PC-9 (cell line): Measurements from ENCODE around the gene SLC16A2. TPM values are rescaled to one million over a fixed set of nuclear protein-coding genes. Genes with fewer than 3 reads are reported as not detected.

Experiments used
- Bru-seq: library from RNA; stranded (reverse); fragments of 400-500 nt; gene quantifications from one replicate; lab custom pipeline; 2021; lab: Mats Ljungman, UMichigan
- BruChase-seq, 2 experiments: library from RNA; stranded (reverse); fragments of 400-500 nt; gene quantifications; one replicate each; lab custom pipeline; 2021; lab: Mats Ljungman, UMichigan
- BruUV-seq: library from RNA; stranded (reverse); fragments of 400-500 nt; replicated peaks from 2 replicates; lab custom pipeline; 2021; lab: Mats Ljungman, UMichigan
- CTCF ChIA-PET: fragments of 300-600 bp; sonication (Branson Sonifier 250); formaldehyde crosslinking; loops from one replicate; lab custom pipeline; 2022; ENCODE audit warnings: antibody characterized with exemption; lab: Charles Lee
- POLR2A ChIA-PET: fragments of 300-600 bp; sonication (Branson Sonifier 250); formaldehyde crosslinking; loops from one replicate; lab custom pipeline; 2022; ENCODE audit warnings: antibody characterized with exemption; ENCODE audit not compliant: unreplicated experiment; lab: Charles Lee
- DNase-seq, 2 experiments: peaks; one replicate each; pipeline versions ENCODE4 v3.0.0 to v3.0.0-alpha.2; 2015 to 2022; ENCODE audit warnings: mixed read lengths in 1 of 2
- H2AFZ ChIP-seq: fragments of 200-600 bp; sonication (generic); 2 replicates; pipeline ENCODE4 v1.8.1; 2017; ENCODE audit warnings: antibody characterized with exemption
- H3F3A ChIP-seq: fragments of 200-600 bp; sonication (generic); 2 replicates; pipeline ENCODE4 v1.8.1; 2017; ENCODE audit warnings: antibody characterized with exemption, mild to moderate bottlenecking, low read depth; ENCODE audit not compliant: insufficient read depth
- H3K27ac ChIP-seq: fragments of 200-600 bp; sonication (generic); 2 replicates; pipeline ENCODE4 v1.6.1; 2016; ENCODE audit warnings: mixed run types
- H3K27me3 ChIP-seq: fragments of 200-600 bp; sonication (generic); 2 replicates; pipeline ENCODE4 v1.6.1; 2016; ENCODE audit warnings: low read depth, mixed run types; ENCODE audit not compliant: insufficient read depth
- H3K36me3 ChIP-seq: fragments of 200-600 bp; sonication (generic); 2 replicates; pipeline ENCODE4 v1.6.1; 2016; ENCODE audit warnings: low read depth, mixed run types
- H3K4me1 ChIP-seq: fragments of 200-600 bp; sonication (generic); replicated peaks from 2 replicates; pipeline ENCODE4 v1.6.1; 2016; ENCODE audit warnings: mixed run types; ENCODE audit not compliant: insufficient read depth
- H3K4me2 ChIP-seq: fragments of 200-600 bp; sonication (generic); 2 replicates; pipeline ENCODE4 v1.6.1; 2017; ENCODE audit warnings: mixed run types
- H3K4me3 ChIP-seq: fragments of 200-600 bp; sonication (generic); 2 replicates; pipeline ENCODE4 v1.6.1; 2016; ENCODE audit warnings: mixed run types
- H3K79me2 ChIP-seq: fragments of 200-600 bp; sonication (generic); 2 replicates; pipeline ENCODE4 v1.6.1; 2017; ENCODE audit warnings: low read depth, mixed run types
- H3K9me2 ChIP-seq: fragments of 200-600 bp; sonication (generic); 2 replicates; pipeline ENCODE4 v1.8.1; 2017; ENCODE audit warnings: mild to moderate bottlenecking; ENCODE audit not compliant: insufficient read depth
- H3K9me3 ChIP-seq: fragments of 200-600 bp; sonication (generic); 2 replicates; pipeline ENCODE4 v1.8.1; 2016; ENCODE audit warnings: low read depth; ENCODE audit not compliant: insufficient read depth
- H4K20me1 ChIP-seq: fragments of 200-600 bp; sonication (generic); 2 replicates; pipeline ENCODE4 v1.8.1; 2017; ENCODE audit not compliant: insufficient read depth
- CTCF ChIP-seq: fragments of 200-600 bp; sonication (generic); conservative IDR thresholded peaks from 2 replicates; pipeline ENCODE4 v1.6.1; 2017; ENCODE audit warnings: mixed run types, antibody characterized with exemption, mild to moderate bottlenecking, moderate library complexity
- EZH2 ChIP-seq: fragments of 200-600 bp; sonication (generic); IDR thresholded peaks from 2 replicates; pipeline ENCODE4 v1.8.0; 2017; ENCODE audit warnings: antibody characterized with exemption, low read depth
- intact Hi-C: fragments of 100-400 bp; cut with micrococcal nuclease; formaldehyde crosslinking; loops from one replicate; pipeline ENCODE4 v1.10.0; 2022; ENCODE audit not compliant: unreplicated experiment
- long read RNA-seq: library from polyadenylated mRNA; stranded (forward); transcript quantifications from one replicate; pipeline ENCODE4 v2.0.0, GENCODE V29; 2022
- total RNA-seq: library from RNA; stranded (reverse); gene quantifications from 2 replicates; pipeline ENCODE4 v1.2.3, GENCODE V29; 2021

Gene SLC16A2
- not detected in 2 replicates for total RNA-seq
- Bru-seq, nascent RNA: percentile 2 among the genes with signal in this experiment
- percentile 1 among the genes with signal in this experiment for BruChase-seq, experiment 1, labeled RNA remaining after a 2-hour chase
- not detected for BruChase-seq, experiment 2, labeled RNA remaining after a 6-hour chase
- long read RNA-seq: 0 reads

DNA sequence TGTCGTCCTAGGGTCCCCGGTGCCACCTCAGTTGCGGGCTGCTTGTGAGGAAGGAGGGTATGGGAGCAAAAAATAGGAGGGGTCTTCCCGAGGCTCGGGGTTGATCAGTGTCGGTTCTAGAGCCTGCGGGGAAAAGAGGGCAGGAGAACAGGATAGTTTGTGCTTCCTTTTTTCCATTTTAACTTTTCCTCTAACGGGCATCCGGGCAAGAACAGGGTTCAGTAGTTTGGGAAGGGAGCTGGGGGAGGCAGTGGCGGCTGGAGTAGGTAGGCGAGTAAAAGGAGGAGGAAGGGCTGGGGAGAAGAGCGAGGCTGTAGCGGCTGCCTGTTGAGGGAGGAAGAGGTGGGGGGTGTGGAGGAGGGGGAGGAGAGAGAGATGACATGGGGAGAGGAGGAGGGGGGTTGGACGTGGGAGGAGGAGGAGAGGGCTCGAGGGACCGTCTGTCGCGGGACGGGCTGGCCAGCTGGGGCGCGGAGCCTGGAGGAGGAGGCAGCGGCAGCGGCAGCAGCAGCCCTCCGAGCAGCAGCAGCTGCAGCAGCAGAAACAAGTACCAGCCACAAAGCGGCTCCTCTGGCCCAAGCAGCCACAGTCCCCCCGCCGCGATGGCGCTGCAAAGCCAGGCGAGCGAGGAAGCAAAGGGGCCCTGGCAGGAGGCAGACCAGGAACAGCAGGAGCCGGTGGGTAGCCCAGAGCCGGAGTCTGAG lies at the start of gene SLC16A2:
Gene SLC16A2 (plus strand): TSS at position 458 of the 704 bp plus-strand sequence. CDS start 145 bp downstream, at position 603.
- no peaks in the 10 kb centered on the region for H3K9me2 ChIP-seq
- no peaks in the 10 kb centered on the region for H3K27me3 ChIP-seq
- no TSS peak for BruUV-seq
- no peaks in the 10 kb centered on the region for H4K20me1 ChIP-seq
- no peak within 1 kb of the TSS for H3K27ac ChIP-seq
- no peaks in the 10 kb centered on the region for H3F3A ChIP-seq
- 0 out of 2 replicates have a peak, but pooled peaks cover 5% of the 10 kb centered on the region for H3K4me1 ChIP-seq
- no peak for TF ChIP-seq EZH2
- no peak for TF ChIP-seq CTCF
- no peaks in the 10 kb centered on the region for H3K79me2 ChIP-seq
- H3K9me3 ChIP-seq: no peaks in the 10 kb centered on the region
- DNase-seq: peak in 1 of 2 experiments; percentile 1
- H2AFZ ChIP-seq: peak within 1 kb of the TSS; percentile 86
- no peaks in the 10 kb centered on the region for H3K36me3 ChIP-seq
- intact Hi-C loops: no loop called here
- ChIA-PET POLR2A (no interaction called here), CTCF (no interaction called here)
- peak within 1 kb of the TSS; percentile 92 for H3K4me2 ChIP-seq
- peak within 1 kb of the TSS; percentile 66 for H3K4me3 ChIP-seq

DNA sequence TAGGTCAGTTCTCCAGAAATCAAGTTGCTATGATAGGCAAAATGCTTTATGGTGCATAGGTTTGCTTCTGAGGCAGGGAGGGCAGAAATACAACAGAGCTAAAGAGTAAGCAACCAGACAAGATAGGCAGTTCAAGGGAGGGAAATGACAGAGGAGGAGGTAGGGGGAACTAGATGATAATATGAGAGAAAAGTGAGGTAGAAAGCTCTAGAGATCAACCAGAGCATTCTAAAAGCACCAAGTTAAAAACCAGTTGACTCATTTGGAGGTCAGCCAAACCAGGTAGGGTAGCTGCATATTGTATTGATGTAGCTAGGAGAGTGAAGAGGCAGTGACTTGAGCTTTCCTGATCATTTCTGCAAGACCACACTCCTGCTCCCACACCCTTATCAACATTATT lies 49.0 kb upstream of the SLC16A2 start:
- no peak overlapping the region for H2AFZ ChIP-seq
- DNase-seq: no peak
- TF ChIP-seq CTCF: no peak
- TF ChIP-seq EZH2: no peak
- H3K27me3 ChIP-seq: no peaks in the 10 kb centered on the region
- H3K4me1 ChIP-seq: no peaks in the 10 kb centered on the region
- H4K20me1 ChIP-seq: no peaks in the 10 kb centered on the region
- H3F3A ChIP-seq: no peaks in the 10 kb centered on the region
- no peaks in the 10 kb centered on the region for H3K79me2 ChIP-seq
- H3K4me3 ChIP-seq: no peak overlapping the region
- ChIA-PET POLR2A (no interaction called here), CTCF (no interaction called here)
- H3K9me3 ChIP-seq: no peaks in the 10 kb centered on the region
- H3K36me3 ChIP-seq: no peaks in the 10 kb centered on the region
- no peak overlapping the region for H3K27ac ChIP-seq
- no peak overlapping the region for H3K4me2 ChIP-seq
- intact Hi-C loops: no loop called here
- BruUV-seq: no TSS peak
- H3K9me2 ChIP-seq: no peaks in the 10 kb centered on the region

- no peak overlapping the region for H3K4me3 ChIP-seq
- DNase-seq: no peak
- no peak overlapping the region for H3K4me2 ChIP-seq
- H4K20me1 ChIP-seq: no peaks in the 10 kb centered on the region
- H2AFZ ChIP-seq: no peak overlapping the region
- H3K4me1 ChIP-seq: no peaks in the 10 kb centered on the region
- BruUV-seq: no TSS peak
- intact Hi-C loops: no loop called here
- H3K36me3 ChIP-seq: no peaks in the 10 kb centered on the region
- ChIA-PET CTCF (no interaction called here), POLR2A (no interaction called here)
- H3K9me2 ChIP-seq: no peaks in the 10 kb centered on the region
- H3K9me3 ChIP-seq: no peaks in the 10 kb centered on the region
- H3F3A ChIP-seq: no peaks in the 10 kb centered on the region
- TF ChIP-seq EZH2: no peak
- no peak for TF ChIP-seq CTCF
- H3K27ac ChIP-seq: no peak overlapping the region
- H3K79me2 ChIP-seq: no peaks in the 10 kb centered on the region
- H3K27me3 ChIP-seq: no peaks in the 10 kb centered on the region
Measured at GRCh38 chrX:74377282-74377681, 44.0 kb upstream of the SLC16A2 start.
